Kidney (tissue), 14 donors: ENCODE data around the gene PLEKHM3. TPM values are rescaled to one million over a fixed set of nuclear protein-coding genes. Genes with fewer than 3 reads are reported as not detected.

ENCODE experiments used
- DNase-seq, 5 donors: peaks; one replicate each; pipeline ENCODE4 v3.0.0-alpha.2; 2013 to 2020
- FAIRE-seq: peaks from 2 replicates; lab custom pipeline; 2012; peaks lifted over from hg19 to GRCh38; lab: Jason Lieb, UNC
- H3K27ac ChIP-seq, 2 donors: one replicate each; pipeline ENCODE4 v1.7.0; 2013; ENCODE audit warnings: low read depth in 2 of 2, low read length in 2 of 2, inconsistent platforms in 1 of 2
- H3K27me3 ChIP-seq: one replicate; pipeline ENCODE4 v1.7.1; 2013; ENCODE audit warnings: low read length, inconsistent platforms; ENCODE audit not compliant: control insufficient read depth, insufficient read depth
- H3K36me3 ChIP-seq, 3 donors: one replicate each; pipeline versions ENCODE4 v1.7.0 to v1.7.1; 2013; ENCODE audit warnings: low read length in 3 of 3, control low read depth in 1 of 3, inconsistent platforms in 1 of 3; ENCODE audit not compliant: insufficient read depth in 3 of 3, control insufficient read depth in 2 of 3
- H3K4me1 ChIP-seq, 3 donors: one replicate each; pipeline versions ENCODE4 v1.7.0 to v1.7.1; 2013; ENCODE audit warnings: low read length in 3 of 3, inconsistent platforms in 1 of 3, low read depth in 1 of 3; ENCODE audit not compliant: control insufficient read depth in 2 of 3, insufficient read depth in 2 of 3
- H3K4me3 ChIP-seq, 3 donors: one replicate each; pipeline versions ENCODE4 v1.7.0 to v1.8.1; 2013; ENCODE audit warnings: low read length in 3 of 3, control low read depth in 1 of 3, inconsistent platforms in 1 of 3
- H3K9ac ChIP-seq, 3 donors: one replicate each; pipeline versions ENCODE4 v1.7.0 to v1.7.1; 2013; ENCODE audit warnings: low read length in 3 of 3, control low read depth in 1 of 3, inconsistent platforms in 1 of 3
- H3K9me3 ChIP-seq, 3 donors: one replicate each; pipeline versions ENCODE4 v1.7.0 to v1.7.1; 2013; ENCODE audit warnings: low read length in 3 of 3, control low read depth in 1 of 3, inconsistent platforms in 1 of 3; ENCODE audit not compliant: control insufficient read depth in 2 of 3, insufficient read depth in 1 of 3
- intact Hi-C: fragments of 100-400 bp; cut with DNase I; formaldehyde crosslinking; loops from one replicate; pipeline ENCODE4 v1.11.1; 2022
- polyA plus RNA-seq: library from polyadenylated mRNA; stranded (reverse); fragments of 350-450 nt; fragmentation: Illumina TruSeq; extraction: RNeasy Lipid Tissue Mini Kit (QIAGEN cat#74804); gene quantifications from one replicate; pipeline ENCODE4 v1.2.3, GENCODE V29; 2014; ENCODE audit warnings: low read depth, low replicate concordance; ENCODE audit not compliant: insufficient read depth
- total RNA-seq: library from RNA; stranded (reverse); fragmentation: NEBNext Ultra II Directional; extraction: Animal tissue kit (Norgen Biotek cat#: 25700); gene quantifications from one replicate; pipeline ENCODE4 v1.2.1, GENCODE V29; 2021
- TF ChIP-seq, protein P1 (sequence below): IDR thresholded peaks from 3 replicates; pipeline ENCODE4 v1.5.1; 2012; ENCODE audit warnings: mild to moderate bottlenecking, moderate library complexity, borderline replicate concordance; ENCODE audit not compliant: insufficient read depth; ENCODE audit errors: extremely low read depth
- donor health status: control.
- donor health status: control.
- donor health status: control.
- donor health status: control.
- donor health status: control.
- donor health status: DM: yes; HTN: yes; CAD: no.
- donor health status: Normal renal cell carcinoma (clear cell type).

PLEKHM3 gene
- total and polyA plus RNA-seq, 2 donors from 2014 or later = 4.2 to 13.5 TPM

- H3K27ac ChIP-seq = no peak overlapping the region
- TF ChIP-seq, protein P1, sequence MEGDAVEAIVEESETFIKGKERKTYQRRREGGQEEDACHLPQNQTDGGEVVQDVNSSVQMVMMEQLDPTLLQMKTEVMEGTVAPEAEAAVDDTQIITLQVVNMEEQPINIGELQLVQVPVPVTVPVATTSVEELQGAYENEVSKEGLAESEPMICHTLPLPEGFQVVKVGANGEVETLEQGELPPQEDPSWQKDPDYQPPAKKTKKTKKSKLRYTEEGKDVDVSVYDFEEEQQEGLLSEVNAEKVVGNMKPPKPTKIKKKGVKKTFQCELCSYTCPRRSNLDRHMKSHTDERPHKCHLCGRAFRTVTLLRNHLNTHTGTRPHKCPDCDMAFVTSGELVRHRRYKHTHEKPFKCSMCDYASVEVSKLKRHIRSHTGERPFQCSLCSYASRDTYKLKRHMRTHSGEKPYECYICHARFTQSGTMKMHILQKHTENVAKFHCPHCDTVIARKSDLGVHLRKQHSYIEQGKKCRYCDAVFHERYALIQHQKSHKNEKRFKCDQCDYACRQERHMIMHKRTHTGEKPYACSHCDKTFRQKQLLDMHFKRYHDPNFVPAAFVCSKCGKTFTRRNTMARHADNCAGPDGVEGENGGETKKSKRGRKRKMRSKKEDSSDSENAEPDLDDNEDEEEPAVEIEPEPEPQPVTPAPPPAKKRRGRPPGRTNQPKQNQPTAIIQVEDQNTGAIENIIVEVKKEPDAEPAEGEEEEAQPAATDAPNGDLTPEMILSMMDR = no peak
Measured at GRCh38 chr2:207926989-207927300, 98.4 kb downstream of the PLEKHM3 start.

GRCh38 chr2:207926133-207926988 lies 99.0 kb downstream of the PLEKHM3 start:
- intact Hi-C loops = no loop called here
- no peaks in the 10 kb centered on the region for H3K27me3 ChIP-seq
- DNase-seq (peak in 3 of 5 donors; percentile 35 to 73 (median 56)), FAIRE-seq (no peak)
- no peak overlapping the region for H3K9ac ChIP-seq
- H3K36me3 ChIP-seq = peaks cover 0 to 2% (median 0%) of the 10 kb centered on the region in 3 donors
- no peak overlapping the region for H3K4me3 ChIP-seq
- TF ChIP-seq, protein P1 = no peak
- H3K9me3 ChIP-seq = no peaks in the 10 kb centered on the region
- peaks cover 0 to 3% (median 0%) of the 10 kb centered on the region in 3 donors for H3K4me1 ChIP-seq
- H3K27ac ChIP-seq = peak overlapping the region; percentile 23 to 42

More at GRCh38 chr2:207926989-207927300, 98.4 kb downstream of the PLEKHM3 start:
- peaks cover 0 to 3% (median 0%) of the 10 kb centered on the region in 3 donors for H3K4me1 ChIP-seq
- DNase-seq (no peak), FAIRE-seq (no peak)
- no peaks in the 10 kb centered on the region for H3K9me3 ChIP-seq
- peaks cover 0 to 2% (median 0%) of the 10 kb centered on the region in 3 donors for H3K36me3 ChIP-seq
- H3K4me3 ChIP-seq = no peak overlapping the region
- H3K9ac ChIP-seq = no peak overlapping the region
- intact Hi-C loops = no loop called here
- H3K27me3 ChIP-seq = no peaks in the 10 kb centered on the region

- no peaks in the 10 kb centered on the region for H3K27me3 ChIP-seq
- H3K4me3 ChIP-seq = no peak overlapping the region
- H3K36me3 ChIP-seq = peaks cover 0 to 2% (median 0%) of the 10 kb centered on the region in 3 donors
- peaks cover 0 to 2% (median 0%) of the 10 kb centered on the region in 3 donors for H3K4me1 ChIP-seq
- intact Hi-C loops = no loop called here
- no peak overlapping the region for H3K9ac ChIP-seq
- FAIRE-seq (no peak), DNase-seq (no peak)
- no peaks in the 10 kb centered on the region for H3K9me3 ChIP-seq
- H3K27ac ChIP-seq = peak overlapping the region; percentile 23 to 42
- TF ChIP-seq, protein P1 = no peak
Measured at GRCh38 chr2:207925601-207926000, 99.7 kb downstream of the PLEKHM3 start.
